Measurements from ENCODE around the gene ZBTB20. TPM values are rescaled to one million over a fixed set of nuclear protein-coding genes. Genes with fewer than 3 reads are reported as not detected.
A peak's percentile ranks its signal among the peaks of the same experiment; 100 is the strongest.

Gene ZBTB20
- total RNA-seq, 2 donors from 2014 or later: 19.8 to 23.1 TPM

GRCh38 chr3:114424337-114424736, 722.8 kb downstream of the ZBTB20 start:
- peaks cover 9% of the 10 kb centered on the region for H3K4me1 Mint-ChIP-seq (ENCODE audit: low read depth)
- no peaks in the 10 kb centered on the region for H3K27me3 Mint-ChIP-seq (ENCODE audit: low read depth)

GRCh38 chr3:114421204-114421603, 725.9 kb downstream of the ZBTB20 start:
- peaks cover 40% of the 10 kb centered on the region for H3K4me1 Mint-ChIP-seq (ENCODE audit: low read depth)
- H3K4me3 Mint-ChIP-seq: no peak overlapping the region
- DNase-seq: no peak
- no peak overlapping the region for H3K27ac Mint-ChIP-seq
- H3K36me3 Mint-ChIP-seq (ENCODE audit: insufficient read depth in 2 of 2): no peaks in the 10 kb centered on the region
- H3K27me3 Mint-ChIP-seq (ENCODE audit: low read depth): no peaks in the 10 kb centered on the region
- no peaks in the 10 kb centered on the region for H3K9me3 Mint-ChIP-seq
- no peak for ATAC-seq (replicated peaks in 1 of 2)

More at GRCh38 chr3:114424337-114424736, 722.8 kb downstream of the ZBTB20 start:
- Mint-ChIP-seq H3K27ac (no peak overlapping the region), H3K36me3 (ENCODE audit: insufficient read depth in 2 of 2) (no peaks in the 10 kb centered on the region), H3K9me3 (no peaks in the 10 kb centered on the region), H3K4me3 (no peak overlapping the region)
- ATAC-seq (replicated peaks in 1 of 2) (no peak), DNase-seq (no peak)

GRCh38 chr3:114420072-114420471, 727.0 kb downstream of the ZBTB20 start:
- no peak for DNase-seq
- no peak for ATAC-seq (replicated peaks in 1 of 2)
- H3K27ac Mint-ChIP-seq: no peak overlapping the region
- H3K4me1 Mint-ChIP-seq (ENCODE audit: low read depth): peaks cover 44% of the 10 kb centered on the region
- no peaks in the 10 kb centered on the region for H3K9me3 Mint-ChIP-seq
- no peak overlapping the region for H3K4me3 Mint-ChIP-seq
- H3K36me3 Mint-ChIP-seq (ENCODE audit: insufficient read depth in 2 of 2): no peaks in the 10 kb centered on the region
- H3K27me3 Mint-ChIP-seq (ENCODE audit: low read depth): no peaks in the 10 kb centered on the region

- DNase-seq (peak in 1 of 2 donors; percentile 9), ATAC-seq (replicated peaks in 1 of 2) (peak; percentile 64 to 69)
- peak overlapping the region; percentile 47 to 71 for H3K4me3 Mint-ChIP-seq
- no peaks in the 10 kb centered on the region for H3K36me3 Mint-ChIP-seq (ENCODE audit: insufficient read depth in 2 of 2)
- peaks cover 49% of the 10 kb centered on the region for H3K4me1 Mint-ChIP-seq (ENCODE audit: low read depth)
- H3K27ac Mint-ChIP-seq: peak overlapping the region; percentile 94
- H3K27me3 Mint-ChIP-seq (ENCODE audit: low read depth): no peaks in the 10 kb centered on the region
- no peaks in the 10 kb centered on the region for H3K9me3 Mint-ChIP-seq
These were observed 728.2 kb downstream of the ZBTB20 start for GRCh38 chr3:114418724-114419543.

- peaks cover 53% of the 10 kb centered on the region for H3K4me1 Mint-ChIP-seq (ENCODE audit: low read depth)
- peak overlapping the region; percentile 47 to 71 for H3K4me3 Mint-ChIP-seq
- H3K36me3 Mint-ChIP-seq (ENCODE audit: insufficient read depth in 2 of 2): no peaks in the 10 kb centered on the region
- no peaks in the 10 kb centered on the region for H3K27me3 Mint-ChIP-seq (ENCODE audit: low read depth)
- peak; percentile 95 for ATAC-seq (replicated peaks in 1 of 2)
- peak overlapping the region; percentile 94 for H3K27ac Mint-ChIP-seq
- H3K9me3 Mint-ChIP-seq: no peaks in the 10 kb centered on the region
- peak; percentile 2 to 8 for DNase-seq
These were observed 729.0 kb downstream of the ZBTB20 start for GRCh38 chr3:114418107-114418506.

- Mint-ChIP-seq H3K36me3 (ENCODE audit: insufficient read depth in 2 of 2) (no peaks in the 10 kb centered on the region), H3K4me1 (ENCODE audit: low read depth) (peaks cover 57% of the 10 kb centered on the region), H3K9me3 (no peaks in the 10 kb centered on the region), H3K27me3 (ENCODE audit: low read depth) (no peaks in the 10 kb centered on the region), H3K4me3 (peak overlapping the region; percentile 47 to 71), H3K27ac (peak overlapping the region; percentile 94)
- DNase-seq (no peak), ATAC-seq (replicated peaks in 1 of 2) (no peak)
These were observed 729.4 kb downstream of the ZBTB20 start for GRCh38 chr3:114417675-114418074.

GRCh38 chr3:114417265-114417664, 729.8 kb downstream of the ZBTB20 start:
- Mint-ChIP-seq H3K4me3 (peak overlapping the region in 1 of 2 donors; percentile 71), H3K27ac (peak overlapping the region; percentile 94), H3K4me1 (ENCODE audit: low read depth) (peaks cover 58% of the 10 kb centered on the region), H3K9me3 (no peaks in the 10 kb centered on the region), H3K36me3 (ENCODE audit: insufficient read depth in 2 of 2) (no peaks in the 10 kb centered on the region), H3K27me3 (ENCODE audit: low read depth) (no peaks in the 10 kb centered on the region)
- ATAC-seq (replicated peaks in 1 of 2) (no peak), DNase-seq (no peak)

GRCh38 chr3:114411811-114412803, 735.0 kb downstream of the ZBTB20 start:
- Mint-ChIP-seq H3K27ac (peak overlapping the region; percentile 52), H3K27me3 (ENCODE audit: low read depth) (no peaks in the 10 kb centered on the region), H3K4me1 (ENCODE audit: low read depth) (peaks cover 40% of the 10 kb centered on the region), H3K36me3 (ENCODE audit: insufficient read depth in 2 of 2) (no peaks in the 10 kb centered on the region), H3K4me3 (peak overlapping the region; percentile 63 to 79), H3K9me3 (no peaks in the 10 kb centered on the region)
- DNase-seq (peak; percentile 51 to 54), ATAC-seq (replicated peaks in 1 of 2) (peak; percentile 94 to 98)

GRCh38 chr3:114411190-114411668, 735.9 kb downstream of the ZBTB20 start:
- Mint-ChIP-seq H3K36me3 (ENCODE audit: insufficient read depth in 2 of 2) (no peaks in the 10 kb centered on the region), H3K27me3 (ENCODE audit: low read depth) (no peaks in the 10 kb centered on the region), H3K9me3 (no peaks in the 10 kb centered on the region), H3K4me3 (peak overlapping the region in 1 of 2 donors; percentile 79), H3K27ac (no peak overlapping the region), H3K4me1 (ENCODE audit: low read depth) (peaks cover 31% of the 10 kb centered on the region)
- DNase-seq (no peak), ATAC-seq (replicated peaks in 1 of 2) (no peak)

GRCh38 chr3:114408736-114409670, 738.1 kb downstream of the ZBTB20 start:
- Mint-ChIP-seq H3K4me1 (ENCODE audit: low read depth) (peaks cover 22% of the 10 kb centered on the region), H3K27me3 (ENCODE audit: low read depth) (no peaks in the 10 kb centered on the region), H3K9me3 (no peaks in the 10 kb centered on the region), H3K4me3 (no peak overlapping the region), H3K36me3 (ENCODE audit: insufficient read depth in 2 of 2) (no peaks in the 10 kb centered on the region), H3K27ac (no peak overlapping the region)
- ATAC-seq (replicated peaks in 1 of 2) (no peak), DNase-seq (no peak)

- Mint-ChIP-seq H3K27me3 (ENCODE audit: low read depth) (no peaks in the 10 kb centered on the region), H3K4me3 (no peak overlapping the region), H3K27ac (no peak overlapping the region), H3K4me1 (ENCODE audit: low read depth) (peaks cover 5% of the 10 kb centered on the region), H3K9me3 (no peaks in the 10 kb centered on the region), H3K36me3 (ENCODE audit: insufficient read depth in 2 of 2) (no peaks in the 10 kb centered on the region)
- no peak for ATAC-seq (replicated peaks in 1 of 2)
- DNase-seq: no peak
These were observed 740.2 kb downstream of the ZBTB20 start for GRCh38 chr3:114406922-114407321.

- no peaks in the 10 kb centered on the region for H3K9me3 Mint-ChIP-seq
- H3K36me3 Mint-ChIP-seq (ENCODE audit: insufficient read depth in 2 of 2): no peaks in the 10 kb centered on the region
- no peak overlapping the region for H3K4me3 Mint-ChIP-seq
These were observed 740.8 kb downstream of the ZBTB20 start for GRCh38 chr3:114406286-114406685.

More at GRCh38 chr3:114406286-114406685, 740.8 kb downstream of the ZBTB20 start:
- Mint-ChIP-seq H3K27me3 (ENCODE audit: low read depth) (no peaks in the 10 kb centered on the region), H3K27ac (no peak overlapping the region), H3K4me1 (ENCODE audit: low read depth) (no peaks in the 10 kb centered on the region)
- no peak for DNase-seq
- ATAC-seq (replicated peaks in 1 of 2): no peak

Data from activated T-cell treated with anti-CD3 and anti-CD28 coated beads, Interleukin-2, amount 50 U/mL, for 72 hours (primary cell).